Measurements from ENCODE around the gene LRRC59.

GRCh38 chr17:50382931-50383330 is 14.4 kb downstream of the LRRC59 start:
- TF ChIP-seq CTCF (IDR thresholded peaks at IDR 0.05): no peak
- TF ChIP-seq POLR2A (IDR thresholded peaks at IDR 0.05): no peak
